SK-N-MC (cell line): Measurements from ENCODE around the gene EBP.
A peak's percentile ranks its signal among the peaks of the same experiment; 100 is the strongest.
"Not testable (repeated sequence)": the region's sequence is repeated elsewhere in the genome, so short reads cannot be mapped to it uniquely, and the experiment has no call there.

ENCODE experiments used
- DNase-seq: peaks from one replicate; pipeline ENCODE4 v3.0.0-alpha.2; 2011; ENCODE audit warnings: low read depth, low spot score
- H3K27ac ChIP-seq: fragments of 200-600 bp; sonication (generic); 2 replicates; pipeline ENCODE4 v1.5.1; 2016; ENCODE audit warnings: mixed run types
- H3K36me3 ChIP-seq: fragments of 200-600 bp; sonication (generic); 2 replicates; pipeline ENCODE4 v1.6.1; 2017; ENCODE audit warnings: antibody characterized with exemption, low read length, mixed read lengths; ENCODE audit not compliant: insufficient read depth
- H3K4me3 ChIP-seq: fragments of 200-600 bp; sonication (generic); 2 replicates; pipeline ENCODE4 v1.5.1; 2016
- H3K9ac ChIP-seq: fragments of 200-600 bp; sonication (generic); 2 replicates; pipeline ENCODE4 v1.8.0; 2017; ENCODE audit warnings: mixed run types, mixed read lengths; ENCODE audit not compliant: insufficient read length
- H3K9me3 ChIP-seq: fragments of 200-600 bp; sonication (generic); 2 replicates; pipeline ENCODE4 v1.6.1; 2017; ENCODE audit warnings: low read depth, mild to moderate bottlenecking, antibody characterized with exemption, low read length, moderate library complexity, mixed read lengths
- EZH2 ChIP-seq: fragments of 200-600 bp; sonication (generic); IDR thresholded peaks from one replicate; pipeline ENCODE4 v1.6.1; 2017; ENCODE audit warnings: antibody characterized with exemption
- FOXP2 ChIP-seq: optimal IDR thresholded peaks from 2 replicates; pipeline ENCODE3; 2011; ENCODE audit warnings: mild to moderate bottlenecking, moderate library complexity; ENCODE audit not compliant: insufficient read depth; ENCODE audit errors: extremely low read length, control extremely low read depth
- POLR2AphosphoS5 ChIP-seq: IDR thresholded peaks from 2 replicates; pipeline ENCODE4 v1.6.1; 2012; ENCODE audit warnings: mild to moderate bottlenecking, low read depth, low read length, borderline replicate concordance

EBP gene

DNA sequence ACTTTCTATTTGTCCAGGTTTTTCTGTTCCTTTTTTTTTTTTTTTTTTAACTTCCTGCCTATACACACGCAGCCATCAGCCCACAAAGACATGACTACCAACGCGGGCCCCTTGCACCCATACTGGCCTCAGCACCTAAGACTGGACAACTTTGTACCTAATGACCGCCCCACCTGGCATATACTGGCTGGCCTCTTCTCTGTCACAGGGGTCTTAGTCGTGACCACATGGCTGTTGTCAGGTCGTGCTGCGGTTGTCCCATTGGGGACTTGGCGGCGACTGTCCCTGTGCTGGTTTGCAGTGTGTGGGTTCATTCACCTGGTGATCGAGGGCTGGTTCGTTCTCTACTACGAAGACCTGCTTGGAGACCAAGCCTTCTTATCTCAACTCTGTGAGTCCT lies 2.1 kb downstream of the EBP start:
- no peak for TF ChIP-seq FOXP2
- no peak for TF ChIP-seq POLR2AphosphoS5
- TF ChIP-seq EZH2 = no peak
- peaks cover 36% of the 10 kb centered on the region for H3K36me3 ChIP-seq
- no peak overlapping the region for H3K27ac ChIP-seq
- no peak overlapping the region for H3K9ac ChIP-seq
- no peaks in the 10 kb centered on the region for H3K9me3 ChIP-seq
- H3K4me3 ChIP-seq = 0 out of 2 replicates have a peak overlapping the region, but pooled peaks have one; percentile 15
- DNase-seq = no peak

- peaks cover 38% of the 10 kb centered on the region for H3K36me3 ChIP-seq
Observed at GRCh38 chrX:48525853-48526252, 4.2 kb downstream of the EBP start.

GRCh38 chrX:48530736-48531135 lies 9.1 kb downstream of the EBP start:
- no peak for DNase-seq
- TF ChIP-seq EZH2 (no peak), POLR2AphosphoS5 (no peak), FOXP2 (no peak)
- Histone ChIP-seq H3K9me3 (no peaks in the 10 kb centered on the region), H3K36me3 (peaks cover 27% of the 10 kb centered on the region), H3K9ac (no peak overlapping the region), H3K4me3 (no peak overlapping the region), H3K27ac (no peak overlapping the region)

More at GRCh38 chrX:48525853-48526252, 4.2 kb downstream of the EBP start:
- not testable (repeated sequence) for H3K9me3 ChIP-seq, H3K9ac ChIP-seq, H3K27ac ChIP-seq, H3K4me3 ChIP-seq, DNase-seq

- no peaks in the 10 kb centered on the region for H3K9me3 ChIP-seq
- peaks cover 23% of the 10 kb centered on the region for H3K36me3 ChIP-seq
- H3K9ac ChIP-seq = no peak overlapping the region
- no peak overlapping the region for H3K4me3 ChIP-seq
- H3K27ac ChIP-seq = peak overlapping the region; percentile 50; the same call in 1 of the 2 replicates
- TF ChIP-seq POLR2AphosphoS5 (no peak), FOXP2 (no peak), EZH2 (no peak)
- no peak for DNase-seq
Observed at GRCh38 chrX:48531358-48531959, 9.9 kb downstream of the EBP start.

DNA sequence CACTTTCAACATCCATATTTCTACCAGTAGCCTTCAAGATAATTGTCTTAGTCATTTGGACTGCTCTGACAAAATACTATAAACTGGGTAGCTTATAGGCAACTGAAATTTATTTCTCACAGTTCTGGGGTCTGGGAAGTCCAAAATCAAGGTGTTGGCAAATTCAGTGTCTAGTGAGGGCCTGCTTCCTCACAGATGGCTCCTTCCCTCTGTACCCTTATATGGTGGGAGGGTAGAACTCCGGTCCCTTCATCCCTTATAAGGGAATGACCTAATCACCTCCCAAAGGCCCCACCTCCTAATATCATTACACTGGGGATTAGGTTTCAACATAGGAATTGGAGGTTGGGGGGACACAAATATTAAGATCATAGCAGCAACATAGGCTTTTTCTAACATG lies 10.6 kb downstream of the EBP start:
- TF ChIP-seq EZH2 (no peak), FOXP2 (no peak), POLR2AphosphoS5 (no peak)
- H3K9ac ChIP-seq = no peak overlapping the region
- H3K27ac ChIP-seq = no peak overlapping the region; the same call in 1 of the 2 replicates

DNA sequence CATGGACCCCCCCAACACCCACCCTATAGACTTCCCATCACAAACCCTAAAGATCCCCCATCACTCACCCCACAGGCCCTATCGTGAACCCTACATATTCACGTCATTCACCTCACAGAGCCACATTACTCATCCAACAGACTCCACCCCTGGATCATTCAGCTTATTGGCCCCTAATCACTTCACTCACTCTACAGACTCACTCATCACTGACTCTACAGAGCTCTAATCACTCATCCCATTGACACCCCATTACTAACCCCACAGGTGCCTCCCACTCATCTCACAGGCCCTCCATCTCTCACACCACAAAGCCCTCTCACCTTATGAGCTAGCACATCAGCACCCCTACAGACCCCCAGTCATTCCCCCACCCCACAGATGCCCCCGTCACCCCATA lies 11.6 kb downstream of the EBP start:
- H3K4me3 ChIP-seq = no peak overlapping the region

More for the DNA sequence above, 10.6 kb downstream of the EBP start:
- Histone ChIP-seq H3K9me3 (no peaks in the 10 kb centered on the region), H3K4me3 (no peak overlapping the region), H3K36me3 (peaks cover 16% of the 10 kb centered on the region)
- DNase-seq = no peak

GRCh38 chrX:48538641-48539344 lies 17.2 kb downstream of the EBP start:
- DNase-seq = no peak
- Histone ChIP-seq H3K27ac (peak overlapping the region; percentile 82), H3K9me3 (no peaks in the 10 kb centered on the region), H3K4me3 (peak overlapping the region; percentile 11; the same call in 1 of the 2 replicates), H3K9ac (no peak overlapping the region), H3K36me3 (peaks cover 9% of the 10 kb centered on the region; the same call in 1 of the 2 replicates)
- TF ChIP-seq POLR2AphosphoS5 (no peak), FOXP2 (no peak), EZH2 (no peak)

More for the DNA sequence above, 11.6 kb downstream of the EBP start:
- DNase-seq = no peak
- no peaks in the 10 kb centered on the region for H3K9me3 ChIP-seq
- no peak for TF ChIP-seq POLR2AphosphoS5
- TF ChIP-seq FOXP2 = no peak
- TF ChIP-seq EZH2 = no peak
- H3K27ac ChIP-seq = no peak overlapping the region
- peaks cover 6% of the 10 kb centered on the region; the same call in 1 of the 2 replicates for H3K36me3 ChIP-seq
- H3K9ac ChIP-seq = no peak overlapping the region

DNA sequence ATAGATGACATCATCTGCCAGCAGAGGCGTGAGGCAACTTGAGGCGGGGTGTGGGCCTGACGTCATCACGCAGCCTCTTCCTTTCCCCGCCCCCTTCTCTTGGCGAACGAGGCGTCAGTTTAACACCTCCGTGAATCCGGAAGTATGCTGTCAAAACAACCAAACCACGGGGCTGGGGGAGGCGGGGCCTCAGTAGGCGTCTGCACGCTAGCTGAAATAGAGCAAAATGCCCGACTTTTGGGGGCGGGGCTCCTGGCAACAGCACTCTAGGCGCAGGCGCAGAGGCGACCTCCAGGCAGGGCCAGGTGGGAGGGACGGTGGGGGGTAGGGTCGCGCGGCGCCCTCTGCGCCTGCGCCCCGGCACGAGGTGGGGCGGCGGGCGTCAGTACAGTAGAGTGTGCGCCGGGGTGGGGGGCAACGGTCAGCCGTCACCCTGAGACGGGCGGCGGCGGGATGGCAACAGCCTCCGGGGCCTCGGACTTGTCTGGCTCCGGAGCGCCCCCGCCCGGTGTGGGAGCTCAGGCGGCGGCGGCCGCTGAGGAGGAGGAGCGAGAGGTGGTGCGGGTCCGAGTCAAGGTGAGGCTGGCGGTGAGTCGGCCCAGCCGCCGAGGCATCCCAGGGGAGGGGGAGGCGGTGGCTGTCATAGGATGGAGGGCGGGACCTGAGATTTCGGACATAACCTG lies 17.9 kb downstream of the EBP start, which contains the start of gene TBC1D25:
Gene TBC1D25, plus strand, starts transcription at position 370 of the 683 bp plus-strand sequence. Its CDS starts 84 bp downstream, at position 454.
- Histone ChIP-seq H3K36me3 (peaks cover 9% of the 10 kb centered on the region; the same call in 1 of the 2 replicates), H3K9ac (peak within 1 kb of the TSS; percentile 81), H3K4me3 (peak within 1 kb of the TSS; percentile 87), H3K9me3 (no peaks in the 10 kb centered on the region), H3K27ac (peak within 1 kb of the TSS; percentile 82)
- peak; percentile 94 for DNase-seq
- peak; percentile 53; the same call in 1 of the 2 replicates for TF ChIP-seq POLR2AphosphoS5
- TF ChIP-seq EZH2 = no peak
- no peak for TF ChIP-seq FOXP2
